ENCODE measurements around the gene MSRB2.
A peak's percentile ranks its signal among the peaks of the same experiment; 100 is the strongest.

The MSRB2 gene

DNA sequence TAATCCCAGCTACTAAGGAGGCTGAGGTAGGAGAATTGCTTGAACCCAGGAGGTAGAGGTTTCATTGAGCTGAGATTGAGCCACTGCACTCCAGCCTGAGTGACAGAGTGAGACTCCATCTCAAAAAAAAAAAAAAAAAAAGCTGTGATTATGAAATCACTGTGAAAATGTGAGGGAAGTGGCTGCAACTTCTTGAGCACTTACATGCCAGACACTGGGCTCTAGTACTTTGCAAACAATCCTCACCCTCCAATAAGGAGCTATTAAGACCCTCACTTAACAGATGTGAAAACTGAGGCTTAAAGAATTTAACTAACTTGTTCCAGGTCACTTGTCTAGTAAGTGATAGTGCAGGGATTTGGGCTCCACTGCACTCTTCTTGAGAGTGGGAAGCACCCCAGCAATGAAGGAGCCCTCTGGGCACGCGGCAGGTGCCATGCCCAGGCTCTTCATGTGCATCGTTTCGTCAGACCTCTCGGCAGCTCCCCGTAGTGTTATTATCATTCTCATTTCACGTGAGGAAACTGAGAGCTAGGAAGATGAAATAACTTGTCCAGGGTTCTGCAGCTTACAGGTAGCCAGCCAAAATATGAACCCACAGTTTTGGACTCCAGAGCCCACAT lies 19.0 kb downstream of the MSRB2 start:
- no peak for DNase-seq

DNA sequence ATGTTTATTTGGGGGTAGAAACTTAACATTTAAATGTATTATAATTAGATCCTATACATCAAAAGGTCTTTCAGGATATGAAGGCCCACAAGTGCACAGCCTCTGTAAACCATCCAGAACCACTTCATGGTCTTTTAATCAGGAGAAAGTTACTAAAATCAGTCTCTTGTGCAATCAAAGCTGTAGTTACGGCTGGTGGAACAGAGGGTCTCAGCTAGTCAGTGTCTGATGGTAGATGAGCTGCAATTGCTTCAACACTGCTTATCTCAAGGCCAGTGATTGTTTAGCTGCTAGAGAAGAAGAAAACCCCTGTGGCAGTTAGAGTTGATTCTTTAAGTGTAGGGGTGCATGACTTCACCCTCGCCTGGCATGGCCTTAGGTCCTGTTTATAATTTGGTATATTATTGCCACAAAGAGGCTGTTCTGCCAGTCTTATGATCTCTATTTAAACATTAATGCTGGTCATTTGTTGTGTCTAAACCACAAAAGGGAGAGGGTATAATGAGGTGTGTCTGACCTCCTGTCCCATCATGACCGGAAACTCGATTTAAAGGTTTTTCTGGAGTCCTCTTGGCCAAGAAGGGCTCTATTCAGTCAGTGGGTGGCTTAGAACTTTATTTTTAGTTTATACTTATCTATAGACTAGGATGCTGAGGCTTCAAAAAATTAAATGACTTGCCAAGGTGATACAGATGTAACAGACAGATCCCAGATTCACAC lies 21.3 kb downstream of the MSRB2 start:
- no peak for DNase-seq

- no peak for DNase-seq
These were observed 24.9 kb downstream of the MSRB2 start for GRCh38 chr10:23120001-23120934.

DNA sequence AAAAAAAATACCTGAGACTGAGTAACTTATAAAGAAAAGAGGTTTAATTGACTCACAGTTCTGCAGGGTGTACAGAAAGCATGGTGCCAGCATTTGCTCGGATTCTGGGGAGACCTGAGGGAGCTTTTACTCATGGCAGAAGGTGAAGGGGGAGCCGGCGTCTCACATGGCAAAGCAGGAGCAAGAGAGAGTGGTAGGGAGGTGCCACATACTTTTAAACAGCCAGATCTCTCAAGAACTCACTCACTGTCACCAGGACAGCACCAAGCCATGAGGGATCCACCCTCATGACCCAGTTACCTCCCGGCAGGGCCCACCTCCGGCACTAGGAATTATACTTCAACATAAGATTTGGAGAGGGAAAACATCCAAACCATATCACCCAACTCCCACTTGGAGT lies 25.8 kb downstream of the MSRB2 start:
- no peak for DNase-seq

DNA sequence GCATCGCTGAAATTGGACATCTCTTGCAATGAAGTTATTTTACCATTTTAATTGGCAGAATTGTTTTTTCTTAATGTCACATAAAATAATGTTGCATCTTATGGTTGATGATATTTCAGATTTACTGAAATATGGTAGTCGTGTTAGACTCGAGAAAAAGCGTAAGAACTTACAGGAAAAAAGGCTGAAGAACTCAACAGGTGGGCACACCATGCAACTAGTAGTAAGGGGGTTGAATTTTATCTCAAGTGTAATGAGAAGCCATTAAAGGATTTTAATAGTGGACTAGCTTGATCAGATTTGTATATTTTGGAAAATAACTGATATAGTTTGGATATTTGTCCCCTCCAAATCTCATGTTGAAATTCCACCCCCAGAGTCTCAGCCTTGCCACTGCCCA lies 41.1 kb downstream of the MSRB2 start:
- no peak for DNase-seq

GRCh38 chr10:23139677-23140076 lies 44.3 kb downstream of the MSRB2 start:
- no peak for DNase-seq

DNA sequence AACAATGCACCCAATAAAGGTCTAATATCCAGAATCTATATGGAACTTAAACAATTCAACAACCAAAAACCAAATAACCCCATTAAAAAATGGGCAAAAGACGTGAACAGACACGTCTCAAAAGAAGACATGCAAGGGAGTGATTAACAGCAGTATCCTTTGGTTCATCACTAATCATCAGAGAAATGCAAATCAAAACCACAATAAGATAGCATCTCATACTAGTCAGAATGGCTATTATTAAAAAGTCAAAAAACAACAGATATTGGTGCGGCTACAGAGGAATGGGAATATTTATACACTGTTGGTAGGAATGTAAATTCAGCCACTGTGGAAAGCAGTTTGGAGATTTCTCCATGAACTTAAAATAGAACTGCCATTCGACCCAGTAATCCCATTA lies 46.6 kb downstream of the MSRB2 start:
- no peak for DNase-seq

DNA sequence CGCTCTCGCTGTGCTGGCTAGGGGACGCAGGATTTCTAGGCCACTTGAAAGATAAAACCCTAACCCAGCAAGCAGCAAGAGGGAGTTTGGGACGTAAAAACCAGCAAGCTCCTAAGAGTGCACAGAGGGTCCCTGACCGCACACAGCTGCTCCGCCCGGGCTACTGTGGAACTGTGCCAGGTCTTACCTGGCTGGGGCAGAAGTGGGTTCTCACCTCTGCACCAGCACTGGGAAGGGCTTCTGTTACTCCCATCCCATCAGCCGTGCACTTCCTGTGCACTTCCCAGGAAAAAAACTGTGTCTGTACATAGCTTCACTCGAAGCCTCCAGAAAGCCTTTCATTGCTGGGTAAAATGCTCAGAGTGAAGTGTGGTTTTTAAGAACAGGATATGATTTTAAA lies 50.9 kb downstream of the MSRB2 start:
- no peak for DNase-seq

DNA sequence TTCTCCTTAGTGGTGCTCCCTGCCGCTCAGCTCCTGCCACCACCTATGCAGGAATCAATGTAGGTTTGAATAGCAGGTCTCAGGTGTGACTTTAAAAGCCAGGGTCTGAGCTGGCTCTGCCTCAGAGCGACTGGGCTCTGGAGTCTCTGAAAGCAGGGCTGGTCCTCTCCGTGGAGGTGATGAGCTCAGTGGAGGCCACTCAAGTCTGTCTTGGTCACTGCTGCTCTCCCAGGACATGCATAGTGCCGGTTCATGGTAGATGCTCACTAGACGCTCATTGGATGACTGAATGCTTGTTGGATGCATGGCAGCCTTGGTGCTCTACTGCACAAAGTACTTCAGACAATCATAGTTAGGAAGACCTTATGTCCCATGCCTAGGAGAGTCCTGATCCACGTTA lies 51.7 kb downstream of the MSRB2 start:
- no peak for DNase-seq

- DNase-seq = no peak
These were observed 52.8 kb downstream of the MSRB2 start for GRCh38 chr10:23148214-23148613.

DNA sequence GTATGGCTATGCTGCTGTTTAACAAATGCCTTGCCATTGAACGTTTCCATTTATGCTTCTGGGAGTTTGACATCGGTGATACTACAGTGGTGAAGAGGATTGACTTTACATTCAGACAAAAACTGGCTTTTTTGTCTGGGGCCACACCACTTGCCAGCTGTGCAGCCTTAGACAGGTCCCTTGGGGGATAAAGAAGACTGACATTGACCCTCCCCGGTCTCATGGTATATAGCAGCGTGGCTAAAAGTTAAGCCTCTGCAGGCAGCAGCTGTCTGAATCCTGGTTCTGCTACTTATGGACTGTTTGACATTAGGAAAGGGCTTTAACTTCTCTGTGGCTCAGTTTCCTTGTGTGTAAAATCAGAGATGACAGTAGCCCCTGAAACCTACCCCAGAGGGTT lies 54.7 kb downstream of the MSRB2 start:
- DNase-seq = no peak

GRCh38 chr10:23150610-23151009 lies 55.2 kb downstream of the MSRB2 start:
- DNase-seq = no peak

- no peak for DNase-seq
These were observed 55.7 kb downstream of the MSRB2 start for GRCh38 chr10:23151071-23151470.

GRCh38 chr10:23155169-23155568 lies 59.8 kb downstream of the MSRB2 start:
- DNase-seq = no peak

DNA sequence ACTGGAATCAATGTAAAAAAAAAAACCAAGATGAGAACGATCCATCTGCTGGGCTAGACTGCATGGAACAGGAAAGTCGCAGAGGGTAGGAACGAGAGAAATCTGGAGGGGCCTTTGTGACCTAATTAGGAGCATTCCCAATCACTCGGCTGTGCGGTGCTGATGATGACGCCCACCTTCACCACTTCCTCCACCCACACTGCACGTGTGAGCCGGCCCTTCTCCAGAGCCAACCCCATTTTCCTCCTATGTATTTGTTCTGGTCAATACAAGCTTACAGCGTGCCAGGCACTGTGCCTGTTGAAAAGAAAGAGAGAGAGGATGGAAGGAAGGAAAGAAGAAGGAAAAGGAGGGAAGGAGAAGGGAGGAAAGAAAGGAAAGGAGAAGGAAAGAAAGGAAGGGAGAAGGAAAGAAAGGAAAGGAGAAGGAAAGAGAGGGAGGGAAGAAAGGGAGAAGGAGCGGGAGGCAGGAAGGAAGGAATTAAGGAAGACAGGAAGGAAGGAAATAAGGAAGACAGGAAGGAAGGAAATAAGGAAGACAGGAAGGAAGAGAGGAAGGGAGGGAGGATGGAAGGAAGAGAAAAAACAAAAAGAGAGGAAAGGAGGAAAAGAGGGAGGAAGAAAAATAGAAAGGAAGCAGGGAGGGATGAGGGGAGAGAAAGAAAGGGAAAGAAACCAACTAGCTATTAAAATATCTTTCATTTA lies 61.2 kb downstream of the MSRB2 start:
- DNase-seq = no peak

DNA sequence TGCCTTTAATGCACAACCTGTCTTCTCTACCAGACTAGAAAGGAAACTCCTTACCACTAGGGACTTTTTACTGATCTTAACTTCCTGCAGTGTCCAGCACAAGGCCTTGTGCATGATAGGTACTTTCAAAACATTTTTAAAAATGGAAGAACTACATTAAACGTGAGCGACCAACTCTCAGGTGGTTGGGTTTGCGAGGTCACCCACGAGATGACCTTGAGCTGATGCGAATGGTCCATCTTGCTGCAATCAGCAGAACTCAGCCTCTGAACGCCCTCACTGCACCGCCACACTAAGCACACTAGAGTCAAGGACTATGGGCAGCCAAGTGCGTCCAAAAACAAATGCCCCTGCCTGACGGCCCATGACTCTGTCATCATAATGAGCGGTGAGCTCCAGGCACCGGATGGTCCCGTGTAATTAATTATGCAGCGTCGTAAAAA lies 61.9 kb downstream of the MSRB2 start:
- DNase-seq = no peak

GRCh38 chr10:23157691-23158369 lies 62.5 kb downstream of the MSRB2 start:
- DNase-seq = no peak

DNA sequence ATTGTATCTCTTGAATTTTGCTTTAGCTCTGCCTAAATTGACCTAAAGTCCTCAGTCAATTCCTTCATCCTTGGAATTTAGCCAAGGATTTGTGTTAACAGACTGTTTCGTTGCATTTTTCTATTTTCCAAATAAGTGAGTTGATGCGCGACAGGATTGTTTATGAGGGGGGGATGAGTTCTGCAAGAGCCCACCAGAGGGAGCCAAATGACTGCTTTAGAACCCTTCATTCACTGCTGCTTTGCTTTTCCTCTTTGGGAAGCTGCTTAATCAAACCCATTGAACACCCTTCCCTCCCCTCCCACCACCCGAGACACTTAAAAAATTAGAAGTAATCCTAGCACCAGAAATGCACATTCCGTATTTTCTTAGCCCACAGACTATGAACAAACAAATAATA lies 63.0 kb downstream of the MSRB2 start:
- DNase-seq = peak; percentile 52

GRCh38 chr10:23171232-23171876 lies 76.0 kb downstream of the MSRB2 start:
- no peak for DNase-seq
